ENCODE data around the gene ALX4. TPM values are rescaled to one million over a fixed set of nuclear protein-coding genes. Genes with fewer than 3 reads are reported as not detected.

The ALX4 gene
- total RNA-seq, 4 donors from 2014 or later, result 0.26 to 2.5 (median 0.73) TPM; not detected in 1

- H3K4me3 ChIP-seq, result peak overlapping the region in 1 of 2 donors; percentile 22
- H3K27me3 ChIP-seq, result peaks cover 4 to 34% of the 10 kb centered on the region in 2 donors
- TF ChIP-seq POLR2A (IDR thresholded peaks at IDR 0.05) (no peak), CTCF (IDR thresholded peaks at IDR 0.05) (no peak)
- no peaks in the 10 kb centered on the region for H3K36me3 ChIP-seq
- H3K9me3 ChIP-seq, result no peaks in the 10 kb centered on the region
- intact Hi-C loops (cut with DNase I; ENCODE audit: low total_unique reads), result no loop called here
- H3K4me1 ChIP-seq, result peaks cover 0 to 15% of the 10 kb centered on the region in 2 donors
- DNase-seq, result no peak
- H3K27ac ChIP-seq, result peak overlapping the region in 1 of 2 donors; percentile 12
These were observed 729 bp upstream of the ALX4 start for GRCh38 chr11:44310463-44311272.

- H3K9me3 ChIP-seq, result no peaks in the 10 kb centered on the region
- peak overlapping the region in 1 of 2 donors; percentile 12 for H3K27ac ChIP-seq
- TF ChIP-seq POLR2A (IDR thresholded peaks at IDR 0.05) (no peak), CTCF (IDR thresholded peaks at IDR 0.05) (no peak)
- DNase-seq, result no peak
- intact Hi-C loops (cut with DNase I; ENCODE audit: low total_unique reads), result no loop called here
- peaks cover 0 to 15% of the 10 kb centered on the region in 2 donors for H3K4me1 ChIP-seq
- H3K27me3 ChIP-seq, result peaks cover 4 to 38% of the 10 kb centered on the region in 2 donors
- H3K36me3 ChIP-seq, result no peaks in the 10 kb centered on the region
- H3K4me3 ChIP-seq, result peak overlapping the region; percentile 0 to 22
These were observed 195 bp upstream of the ALX4 start for GRCh38 chr11:44310206-44310462.

GRCh38 chr11:44308923-44309477, 939 bp downstream of the ALX4 start:
- Histone ChIP-seq H3K9me3 (no peaks in the 10 kb centered on the region), H3K27me3 (peaks cover 4 to 48% of the 10 kb centered on the region in 2 donors), H3K27ac (no peak overlapping the region), H3K4me1 (peaks cover 0 to 15% of the 10 kb centered on the region in 2 donors), H3K4me3 (peak overlapping the region; percentile 0 to 22), H3K36me3 (no peaks in the 10 kb centered on the region)
- no peak for DNase-seq
- TF ChIP-seq CTCF (IDR thresholded peaks at IDR 0.05), result no peak
- TF ChIP-seq POLR2A (IDR thresholded peaks at IDR 0.05), result no peak
- intact Hi-C loops (cut with DNase I; ENCODE audit: low total_unique reads), result no loop called here

- TF ChIP-seq POLR2A (IDR thresholded peaks at IDR 0.05) (no peak), CTCF (IDR thresholded peaks at IDR 0.05) (no peak)
- intact Hi-C loops (cut with DNase I; ENCODE audit: low total_unique reads), result no loop called here
- peaks cover 4 to 46% of the 10 kb centered on the region in 2 donors for H3K27me3 ChIP-seq
- H3K36me3 ChIP-seq, result no peaks in the 10 kb centered on the region
- no peak for DNase-seq
- H3K9me3 ChIP-seq, result no peaks in the 10 kb centered on the region
- H3K4me1 ChIP-seq, result peaks cover 0 to 15% of the 10 kb centered on the region in 2 donors
- no peak overlapping the region for H3K4me3 ChIP-seq
- no peak overlapping the region for H3K27ac ChIP-seq
These were observed 1.6 kb downstream of the ALX4 start for GRCh38 chr11:44308256-44308922.

Data from uterus (tissue), 4 donors.